Activated CD4-positive, alpha-beta T cell treated with anti-CD3 and anti-CD28 coated beads for 36 hours (primary cell): ENCODE measurements around the gene DLG4. TPM values are rescaled to one million over a fixed set of nuclear protein-coding genes. Genes with fewer than 3 reads are reported as not detected.
A peak's percentile ranks its signal among the peaks of the same experiment; 100 is the strongest.

Experiments
- ATAC-seq: fragments of 200-7000 bp; cut with Tn5 transposase; one replicate; pipeline ENCODE4 v1.10.0; 2021; ENCODE audit warnings: mild to moderate bottlenecking, moderate library complexity
- CTCF ChIA-PET: fragments of 350-600 bp; sonication (Branson Sonifier 250); formaldehyde crosslinking; loops from one replicate; lab custom pipeline; 2021; ENCODE audit warnings: antibody characterized with exemption; lab: Charles Lee
- POLR2A ChIA-PET: fragments of 350-600 bp; sonication (Branson Sonifier 250); formaldehyde crosslinking; loops from one replicate; lab custom pipeline; 2021; ENCODE audit warnings: antibody characterized with exemption, inconsistent platforms; lab: Charles Lee
- DNase-seq: peaks from one replicate; pipeline ENCODE4 v3.0.0-alpha.2; 2020
- H3K27ac Mint-ChIP-seq: one replicate; pipeline ENCODE4 v1.8.0; 2021; ENCODE audit warnings: mixed read lengths
- H3K27me3 Mint-ChIP-seq: one replicate; pipeline ENCODE4 v1.8.0; 2021; ENCODE audit warnings: mixed read lengths
- H3K36me3 Mint-ChIP-seq: one replicate; pipeline ENCODE4 v1.8.0; 2021; ENCODE audit warnings: low read depth, mixed read lengths
- H3K4me1 Mint-ChIP-seq: one replicate; pipeline ENCODE4 v1.8.0; 2021; ENCODE audit warnings: mixed read lengths
- H3K4me3 Mint-ChIP-seq: one replicate; pipeline ENCODE4 v1.8.0; 2021; ENCODE audit warnings: mild to moderate bottlenecking, moderate library complexity, mixed read lengths
- H3K9me3 Mint-ChIP-seq: one replicate; pipeline ENCODE4 v1.8.0; 2021; ENCODE audit warnings: low read depth, mixed read lengths
- intact Hi-C, 2 experiments: fragments of 100-400 bp; cut with DNase I in 1 of 2; cut with micrococcal nuclease in 1 of 2; formaldehyde crosslinking; loops; one replicate each; pipeline versions ENCODE4 v1.14.2 to v1.15.1; 2022 to 2024; cut with DNase I, micrococcal nuclease
- total RNA-seq, 2 experiments: library from RNA; stranded (reverse); gene quantifications; one replicate each; pipeline ENCODE4 v1.2.3, GENCODE V29; 2021

DLG4 gene
- total RNA-seq, result 10 to 100 TPM; 11.7 to 15.4 TPM

GRCh38 chr17:7219812-7220592 lies at the start of gene DLG4, which contains the start of gene ACADVL:
TSS of gene DLG4 (minus strand) at chr17:7219836.
TSS of gene ACADVL (plus strand) at chr17:7219938. CDS start at chr17:7219985, 47 bp downstream.
- ATAC-seq (peak; percentile 73), DNase-seq (peak; percentile 94)
- H3K27me3 Mint-ChIP-seq, result no peaks in the 10 kb centered on the region
- H3K4me3 Mint-ChIP-seq, result peak within 1 kb of the TSS; percentile 89
- intact Hi-C loops, result loop anchor here (1.0 to 10.0 kb wide), 4 partner anchors 14 to 575 kb away; partner anchors contain the start of genes DVL2 (in 2 of the 2), ELP5 (in 1 of the 2), GABARAP (in 1 of the 2) and KIAA0753 (in 1 of the 2)
- POLR2A ChIA-PET, result interaction anchor here (0.6 to 1.6 kb wide), 6 partner anchors 14 to 186 kb away, joined by 3 to 7 read pairs (median 4); partner anchors contain the start of gene DVL2
- peaks cover 24% of the 10 kb centered on the region for H3K36me3 Mint-ChIP-seq
- H3K4me1 Mint-ChIP-seq, result peaks cover 47% of the 10 kb centered on the region
- CTCF ChIA-PET, result interaction anchor here (0.7 to 3.6 kb wide), 16 partner anchors 10 to 174 kb away, joined by 3 to 25 read pairs (median 4); partner anchors contain the start of genes CTDNEP1, DVL2 and GABARAP
- H3K27ac Mint-ChIP-seq, result peak within 1 kb of the TSS; percentile 96
- no peaks in the 10 kb centered on the region for H3K9me3 Mint-ChIP-seq

- no peak overlapping the region for H3K4me3 Mint-ChIP-seq
- H3K9me3 Mint-ChIP-seq, result no peaks in the 10 kb centered on the region
- intact Hi-C loops, result no loop called here
- H3K27ac Mint-ChIP-seq, result no peak overlapping the region
- DNase-seq, result no peak
- H3K27me3 Mint-ChIP-seq, result peaks cover 24% of the 10 kb centered on the region
- POLR2A ChIA-PET, result no interaction called here
- peaks cover 20% of the 10 kb centered on the region for H3K4me1 Mint-ChIP-seq
- H3K36me3 Mint-ChIP-seq, result no peaks in the 10 kb centered on the region
- CTCF ChIA-PET, result interaction anchor here (0.9 to 2.1 kb wide), 3 partner anchors 30 to 221 kb away, joined by 3 to 11 read pairs (median 4); no protein-coding TSS in a partner anchor
- ATAC-seq, result no peak
Measured at GRCh38 chr17:7266784-7267183, 47.1 kb upstream of the DLG4 start.

- Mint-ChIP-seq H3K27ac (peak overlapping the region; percentile 59), H3K9me3 (no peaks in the 10 kb centered on the region), H3K4me1 (peaks cover 28% of the 10 kb centered on the region), H3K4me3 (peak overlapping the region; percentile 35), H3K36me3 (peaks cover under 1% of the 10 kb centered on the region), H3K27me3 (peaks cover 25% of the 10 kb centered on the region)
- DNase-seq (no peak), ATAC-seq (no peak)
- ChIA-PET POLR2A (interaction anchor here (1.0 kb wide), 1 partner anchor 24 kb away, joined by 3 read pairs; the partner anchor contains the start of gene PHF23), CTCF (no interaction called here)
- intact Hi-C loops, result loop anchor here in 1 of 2 experiments (5.0 kb wide), 1 partner anchor 34 kb away; no protein-coding TSS in a partner anchor
Measured at GRCh38 chr17:7263801-7264078, 44.1 kb upstream of the DLG4 start.

GRCh38 chr17:7262935-7263800 lies 43.5 kb upstream of the DLG4 start:
- Mint-ChIP-seq H3K4me1 (peaks cover 28% of the 10 kb centered on the region), H3K27ac (peak overlapping the region; percentile 24), H3K4me3 (peak overlapping the region; percentile 35), H3K27me3 (peaks cover 25% of the 10 kb centered on the region), H3K9me3 (no peaks in the 10 kb centered on the region), H3K36me3 (peaks cover 5% of the 10 kb centered on the region)
- DNase-seq (peak; percentile 57), ATAC-seq (peak; percentile 14)
- CTCF ChIA-PET, result no interaction called here
- POLR2A ChIA-PET, result interaction anchor here (1.0 kb wide), 1 partner anchor 24 kb away, joined by 3 read pairs; the partner anchor contains the start of gene PHF23
- intact Hi-C loops, result loop anchor here in 1 of 2 experiments (5.0 kb wide), 1 partner anchor 34 kb away; no protein-coding TSS in a partner anchor

- H3K27me3 Mint-ChIP-seq, result peaks cover 25% of the 10 kb centered on the region
- ChIA-PET CTCF (no interaction called here), POLR2A (no interaction called here)
- H3K4me1 Mint-ChIP-seq, result peaks cover 28% of the 10 kb centered on the region
- peak within 1 kb of the TSS; percentile 24 for H3K27ac Mint-ChIP-seq
- ATAC-seq, result no peak
- H3K36me3 Mint-ChIP-seq, result peaks cover 5% of the 10 kb centered on the region
- no peaks in the 10 kb centered on the region for H3K9me3 Mint-ChIP-seq
- DNase-seq, result no peak
- H3K4me3 Mint-ChIP-seq, result peak within 1 kb of the TSS; percentile 45
- intact Hi-C loops, result loop anchor here in 1 of 2 experiments (5.0 kb wide), 1 partner anchor 35 kb away; no protein-coding TSS in a partner anchor
Measured at GRCh38 chr17:7262192-7262934, 42.7 kb upstream of the DLG4 start, which contains the start of gene CLDN7. TSS of gene CLDN7 (minus strand) at chr17:7262478. CDS start at chr17:7262043, 435 bp downstream.

- peak; percentile 40 for ATAC-seq
- intact Hi-C loops, result loop anchor here in 1 of 2 experiments (5.0 kb wide), 1 partner anchor 36 kb away; no protein-coding TSS in a partner anchor
- DNase-seq, result peak; percentile 42
- ChIA-PET POLR2A (interaction anchor here (0.6 kb wide), 1 partner anchor 14 kb away, joined by 4 read pairs; no protein-coding TSS in a partner anchor), CTCF (no interaction called here)
- no peaks in the 10 kb centered on the region for H3K9me3 Mint-ChIP-seq
- peaks cover 23% of the 10 kb centered on the region for H3K27me3 Mint-ChIP-seq
- H3K27ac Mint-ChIP-seq, result no peak overlapping the region
- peaks cover 9% of the 10 kb centered on the region for H3K36me3 Mint-ChIP-seq
- peak overlapping the region; percentile 45 for H3K4me3 Mint-ChIP-seq
- H3K4me1 Mint-ChIP-seq, result peaks cover 28% of the 10 kb centered on the region
Measured at GRCh38 chr17:7261379-7262191, 41.9 kb upstream of the DLG4 start.

GRCh38 chr17:7260651-7261378 lies 41.2 kb upstream of the DLG4 start:
- POLR2A ChIA-PET, result no interaction called here
- CTCF ChIA-PET, result no interaction called here
- Mint-ChIP-seq H3K9me3 (no peaks in the 10 kb centered on the region), H3K4me1 (peaks cover 28% of the 10 kb centered on the region), H3K27ac (no peak overlapping the region), H3K27me3 (peaks cover 23% of the 10 kb centered on the region), H3K36me3 (peaks cover 17% of the 10 kb centered on the region), H3K4me3 (peak overlapping the region; percentile 33)
- peak; percentile 41 for ATAC-seq
- DNase-seq, result peak; percentile 57
- intact Hi-C loops, result loop anchor here in 1 of 2 experiments (5.0 kb wide), 1 partner anchor 36 kb away; no protein-coding TSS in a partner anchor

GRCh38 chr17:7260151-7260550 lies 40.5 kb upstream of the DLG4 start:
- Mint-ChIP-seq H3K4me3 (no peak overlapping the region), H3K9me3 (no peaks in the 10 kb centered on the region), H3K27ac (no peak overlapping the region), H3K4me1 (peaks cover 28% of the 10 kb centered on the region), H3K27me3 (peaks cover 23% of the 10 kb centered on the region), H3K36me3 (peaks cover 17% of the 10 kb centered on the region)
- ChIA-PET CTCF (no interaction called here), POLR2A (interaction anchor here (0.5 kb wide), 1 partner anchor 153 kb away, joined by 4 read pairs; no protein-coding TSS in a partner anchor)
- ATAC-seq (no peak), DNase-seq (no peak)
- intact Hi-C loops, result loop anchor here in 1 of 2 experiments (5.0 kb wide), 1 partner anchor 37 kb away; no protein-coding TSS in a partner anchor

GRCh38 chr17:7259555-7259889 lies 39.9 kb upstream of the DLG4 start:
- DNase-seq (no peak), ATAC-seq (no peak)
- no peak overlapping the region for H3K27ac Mint-ChIP-seq
- H3K9me3 Mint-ChIP-seq, result no peaks in the 10 kb centered on the region
- ChIA-PET CTCF (no interaction called here), POLR2A (no interaction called here)
- peaks cover 22% of the 10 kb centered on the region for H3K36me3 Mint-ChIP-seq
- peaks cover 28% of the 10 kb centered on the region for H3K4me1 Mint-ChIP-seq
- no peak overlapping the region for H3K4me3 Mint-ChIP-seq
- H3K27me3 Mint-ChIP-seq, result peaks cover 22% of the 10 kb centered on the region
- intact Hi-C loops, result no loop called here
